Panc1 (cell line): ENCODE results near the gene GULP1. TPM values are rescaled to one million over a fixed set of nuclear protein-coding genes. Genes with fewer than 3 reads are reported as not detected.
"Not testable (repeated sequence)": the region's sequence is repeated elsewhere in the genome, so short reads cannot be mapped to it uniquely, and the experiment has no call there.

Source experiments
- ATAC-seq: fragments of 200-7000 bp; cut with Tn5 transposase; 2 replicates; pipeline ENCODE4 v1.9.1; 2020; ENCODE audit warnings: mild to moderate bottlenecking, moderate library complexity
- BruUV-seq: library from RNA; stranded (reverse); fragments of 400-500 nt; replicated peaks from 2 replicates; lab custom pipeline; 2021; lab: Mats Ljungman, UMichigan
- CTCF ChIA-PET: fragments of 300-600 bp; sonication (Branson Sonifier 250); formaldehyde crosslinking; loops from one replicate; lab custom pipeline; 2022; ENCODE audit warnings: antibody characterized with exemption; lab: Charles Lee
- POLR2A ChIA-PET: fragments of 300-600 bp; sonication (Branson Sonifier 250); formaldehyde crosslinking; loops from one replicate; lab custom pipeline; 2022; ENCODE audit warnings: antibody characterized with exemption; lab: Charles Lee
- DNase-seq: peaks from one replicate; pipeline ENCODE4 v3.0.0-alpha.2; 2010; ENCODE audit warnings: low read depth, low spot score
- H3K27ac ChIP-seq: 2 replicates; pipeline ENCODE4 v1.5.1; 2011; ENCODE audit warnings: mild to moderate bottlenecking, low read length, inconsistent platforms
- H3K27me3 ChIP-seq: fragments of 200-500 bp; sonication (Bioruptor generic); 2 replicates; pipeline ENCODE4 v1.6.0; 2014; ENCODE audit warnings: low read length, inconsistent platforms; ENCODE audit not compliant: control insufficient read depth, insufficient read depth
- H3K36me3 ChIP-seq: fragments of 200-500 bp; sonication (Bioruptor generic); 2 replicates; pipeline ENCODE4 v1.5.1; 2014; ENCODE audit warnings: inconsistent platforms, mild to moderate bottlenecking, low read length, moderate library complexity; ENCODE audit not compliant: control insufficient read depth, insufficient read depth
- H3K4me1 ChIP-seq: 2 replicates; pipeline ENCODE4 v1.5.1; 2011; ENCODE audit warnings: inconsistent platforms, mild to moderate bottlenecking, low read length, moderate library complexity; ENCODE audit not compliant: control insufficient read depth, insufficient read depth
- H3K4me3 ChIP-seq, 2 experiments: 2 replicates each; pipeline ENCODE4 v1.5.1; 2011 to 2012; ENCODE audit warnings: low read depth in 2 of 2, low read length in 2 of 2, mild to moderate bottlenecking in 2 of 2, inconsistent platforms in 1 of 2, moderate library complexity in 1 of 2
- H3K9me3 ChIP-seq: fragments of 200-500 bp; sonication (Bioruptor generic); 2 replicates; pipeline ENCODE4 v1.5.1; 2014; ENCODE audit warnings: low read depth, mild to moderate bottlenecking, inconsistent platforms, low read length, moderate library complexity; ENCODE audit not compliant: control insufficient read depth, insufficient read depth
- CTCF ChIP-seq: fragments of 450-650 bp; IDR thresholded peaks from 2 replicates; pipeline ENCODE4 v1.5.1; 2017; ENCODE audit warnings: mild to moderate bottlenecking
- POLR2AphosphoS5 ChIP-seq: IDR thresholded peaks from 2 replicates; pipeline ENCODE4 v1.6.1; 2012; ENCODE audit warnings: mild to moderate bottlenecking, low read depth, low read length, moderate library complexity
- SIN3A ChIP-seq: IDR thresholded peaks from 2 replicates; pipeline ENCODE4 v1.6.1; 2012; ENCODE audit warnings: low read depth, mild to moderate bottlenecking, low read length, moderate library complexity, borderline replicate concordance; ENCODE audit not compliant: insufficient read depth
- TCF7L2 ChIP-seq: IDR thresholded peaks from 2 replicates; pipeline ENCODE4 v1.6.1; 2011; ENCODE audit warnings: mild to moderate bottlenecking, low read depth, low read length, inconsistent platforms
- in situ Hi-C: cut with HindIII; loops from 2 replicates; pipeline ENCODE4 v1.10.0; 2016; ENCODE audit warnings: low sequenced_read_pairs, low pct_unique_long_range_greater_than_20kb
- intact Hi-C: fragments of 100-400 bp; cut with micrococcal nuclease; formaldehyde crosslinking; loops from one replicate; pipeline ENCODE4 v1.10.0; 2022; ENCODE audit not compliant: unreplicated experiment
- total RNA-seq: library from RNA; stranded (reverse); gene quantifications from one replicate; pipeline ENCODE4 v1.2.1, GENCODE V29; 2021; ENCODE audit not compliant: unreplicated experiment
- TF ChIP-seq, protein P1 (sequence below), 2 experiments: IDR thresholded peaks; 2 replicates each; pipeline ENCODE4 v1.6.1; 2011 to 2012; ENCODE audit warnings: low read depth in 2 of 2, control low read depth in 1 of 2, low read length in 1 of 2, mild to moderate bottlenecking in 1 of 2, moderate library complexity in 1 of 2; ENCODE audit not compliant: insufficient read depth in 1 of 2

Gene GULP1
- total RNA-seq, 1 experiment from 2014 or later: 51.5 TPM

DNA sequence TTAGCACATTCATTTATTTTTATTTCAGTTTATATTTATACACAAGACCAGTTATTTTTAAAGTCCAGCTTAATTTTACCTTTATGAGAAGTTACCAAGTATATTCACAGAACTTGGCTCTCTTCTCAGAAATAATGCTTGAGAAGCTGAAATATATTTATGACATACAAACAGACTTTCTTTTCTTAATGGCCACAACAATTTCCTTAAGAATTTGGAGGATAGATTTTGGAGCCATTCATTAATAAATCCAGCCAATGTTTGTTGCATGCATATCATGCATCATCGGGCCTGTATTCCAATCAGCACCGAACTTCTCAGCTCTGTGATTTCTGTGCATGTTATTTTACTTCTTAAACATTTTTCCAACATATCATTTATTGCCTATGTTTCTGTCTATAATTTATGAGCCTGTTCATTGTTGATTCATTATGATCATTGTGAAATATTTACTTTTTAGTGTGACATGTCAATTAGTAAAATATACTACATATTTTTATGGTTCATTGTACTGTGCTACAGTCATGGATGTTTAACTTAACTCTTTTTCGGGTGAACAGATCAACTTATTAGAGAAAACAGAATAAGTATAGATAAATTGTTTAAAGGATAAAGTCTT, 3.5 kb downstream of the GULP1 start:
- POLR2A ChIA-PET: no interaction called here
- BruUV-seq: no TSS peak
- ATAC-seq (no peak), DNase-seq (no peak)
- peak overlapping the region; percentile 95 for H3K27ac ChIP-seq
- H3K36me3 ChIP-seq: no peaks in the 10 kb centered on the region; the same call in 1 of the 2 replicates
- peaks cover 16% of the 10 kb centered on the region for H3K4me1 ChIP-seq
- intact Hi-C loops: loop anchor here (10.0 kb wide), 1 partner anchor 710 kb away; no protein-coding TSS in a partner anchor
- H3K27me3 ChIP-seq: no peaks in the 10 kb centered on the region
- TF ChIP-seq TCF7L2: no peak
- no peak for TF ChIP-seq POLR2AphosphoS5
- TF ChIP-seq, protein P1, sequence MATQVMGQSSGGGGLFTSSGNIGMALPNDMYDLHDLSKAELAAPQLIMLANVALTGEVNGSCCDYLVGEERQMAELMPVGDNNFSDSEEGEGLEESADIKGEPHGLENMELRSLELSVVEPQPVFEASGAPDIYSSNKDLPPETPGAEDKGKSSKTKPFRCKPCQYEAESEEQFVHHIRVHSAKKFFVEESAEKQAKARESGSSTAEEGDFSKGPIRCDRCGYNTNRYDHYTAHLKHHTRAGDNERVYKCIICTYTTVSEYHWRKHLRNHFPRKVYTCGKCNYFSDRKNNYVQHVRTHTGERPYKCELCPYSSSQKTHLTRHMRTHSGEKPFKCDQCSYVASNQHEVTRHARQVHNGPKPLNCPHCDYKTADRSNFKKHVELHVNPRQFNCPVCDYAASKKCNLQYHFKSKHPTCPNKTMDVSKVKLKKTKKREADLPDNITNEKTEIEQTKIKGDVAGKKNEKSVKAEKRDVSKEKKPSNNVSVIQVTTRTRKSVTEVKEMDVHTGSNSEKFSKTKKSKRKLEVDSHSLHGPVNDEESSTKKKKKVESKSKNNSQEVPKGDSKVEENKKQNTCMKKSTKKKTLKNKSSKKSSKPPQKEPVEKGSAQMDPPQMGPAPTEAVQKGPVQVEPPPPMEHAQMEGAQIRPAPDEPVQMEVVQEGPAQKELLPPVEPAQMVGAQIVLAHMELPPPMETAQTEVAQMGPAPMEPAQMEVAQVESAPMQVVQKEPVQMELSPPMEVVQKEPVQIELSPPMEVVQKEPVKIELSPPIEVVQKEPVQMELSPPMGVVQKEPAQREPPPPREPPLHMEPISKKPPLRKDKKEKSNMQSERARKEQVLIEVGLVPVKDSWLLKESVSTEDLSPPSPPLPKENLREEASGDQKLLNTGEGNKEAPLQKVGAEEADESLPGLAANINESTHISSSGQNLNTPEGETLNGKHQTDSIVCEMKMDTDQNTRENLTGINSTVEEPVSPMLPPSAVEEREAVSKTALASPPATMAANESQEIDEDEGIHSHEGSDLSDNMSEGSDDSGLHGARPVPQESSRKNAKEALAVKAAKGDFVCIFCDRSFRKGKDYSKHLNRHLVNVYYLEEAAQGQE (IDR thresholded peaks at IDR 0.05; ENCODE audit: insufficient read depth in 1 of 2, low read depth in 2 of 2, low read length in 1 of 2): no peak
- no peak for TF ChIP-seq SIN3A
- TF ChIP-seq CTCF: no peak
- in situ Hi-C loops: no loop called here
- H3K4me3 ChIP-seq: peak overlapping the region; percentile 37 to 81
- H3K9me3 ChIP-seq: peaks cover 19% of the 10 kb centered on the region; the same call in 1 of the 2 replicates
- CTCF ChIA-PET: no interaction called here

- no peaks in the 10 kb centered on the region; the same call in 1 of the 2 replicates for H3K36me3 ChIP-seq
- BruUV-seq: no TSS peak
- no peak for DNase-seq
- ATAC-seq: no peak
- intact Hi-C loops (loop anchor here (10.0 kb wide), 1 partner anchor 713 kb away; no protein-coding TSS in a partner anchor), in situ Hi-C loops (no loop called here)
- no peak for TF ChIP-seq CTCF
- TF ChIP-seq TCF7L2: no peak
- no peak for TF ChIP-seq POLR2AphosphoS5
- TF ChIP-seq, protein P1 (IDR thresholded peaks at IDR 0.05; ENCODE audit: insufficient read depth in 1 of 2, low read depth in 2 of 2, low read length in 1 of 2): no peak
- TF ChIP-seq SIN3A: no peak
- no peak overlapping the region for H3K4me3 ChIP-seq
- CTCF ChIA-PET: interaction anchor here (0.6 kb wide), 1 partner anchor 11 kb away, joined by 3 read pairs; no protein-coding TSS in a partner anchor
- peaks cover 19% of the 10 kb centered on the region; the same call in 1 of the 2 replicates for H3K9me3 ChIP-seq
- H3K27ac ChIP-seq: peak overlapping the region; percentile 48; the same call in 1 of the 2 replicates
- H3K4me1 ChIP-seq: peaks cover 17% of the 10 kb centered on the region
- POLR2A ChIA-PET: interaction anchor here (0.5 to 0.7 kb wide), 2 partner anchors 26 to 363 kb away, joined by 4 to 5 read pairs; no protein-coding TSS in a partner anchor
- H3K27me3 ChIP-seq: no peaks in the 10 kb centered on the region
These were observed 6.3 kb downstream of the GULP1 start for GRCh38 chr2:188297978-188298377.

- H3K27me3 ChIP-seq, BruUV-seq, H3K36me3 ChIP-seq, CTCF ChIA-PET, POLR2A ChIA-PET, ATAC-seq, H3K4me3 ChIP-seq, DNase-seq, in situ Hi-C loops: not testable (repeated sequence)
- Histone ChIP-seq H3K9me3 (peaks cover 19% of the 10 kb centered on the region; the same call in 1 of the 2 replicates), H3K27ac (peak overlapping the region; percentile 61; the same call in 1 of the 2 replicates), H3K4me1 (peaks cover 27% of the 10 kb centered on the region)
- intact Hi-C loops: loop anchor here (10.0 kb wide), 1 partner anchor 714 kb away; no protein-coding TSS in a partner anchor
These were observed 7.3 kb downstream of the GULP1 start for GRCh38 chr2:188298937-188299371.
